Fibroblast of pulmonary artery (primary cell): ENCODE data around the gene RIMKLB.

Experiments
- DNase-seq: peaks from one replicate; pipeline ENCODE4 v3.0.0-alpha.2; 2010; ENCODE audit warnings: low read depth
- H3K4me3 ChIP-seq: replicated peaks from 2 replicates; pipeline ENCODE4 v1.5.1; 2011; ENCODE audit warnings: low read depth, mild to moderate bottlenecking, control low read depth, low read length, moderate library complexity
- TF ChIP-seq, protein P1 (sequence below): IDR thresholded peaks from 2 replicates; pipeline ENCODE4 v1.5.1; 2011; ENCODE audit warnings: mild to moderate bottlenecking, control low read depth, low read length, inconsistent platforms; ENCODE audit errors: missing control alignments

The RIMKLB gene

DNA sequence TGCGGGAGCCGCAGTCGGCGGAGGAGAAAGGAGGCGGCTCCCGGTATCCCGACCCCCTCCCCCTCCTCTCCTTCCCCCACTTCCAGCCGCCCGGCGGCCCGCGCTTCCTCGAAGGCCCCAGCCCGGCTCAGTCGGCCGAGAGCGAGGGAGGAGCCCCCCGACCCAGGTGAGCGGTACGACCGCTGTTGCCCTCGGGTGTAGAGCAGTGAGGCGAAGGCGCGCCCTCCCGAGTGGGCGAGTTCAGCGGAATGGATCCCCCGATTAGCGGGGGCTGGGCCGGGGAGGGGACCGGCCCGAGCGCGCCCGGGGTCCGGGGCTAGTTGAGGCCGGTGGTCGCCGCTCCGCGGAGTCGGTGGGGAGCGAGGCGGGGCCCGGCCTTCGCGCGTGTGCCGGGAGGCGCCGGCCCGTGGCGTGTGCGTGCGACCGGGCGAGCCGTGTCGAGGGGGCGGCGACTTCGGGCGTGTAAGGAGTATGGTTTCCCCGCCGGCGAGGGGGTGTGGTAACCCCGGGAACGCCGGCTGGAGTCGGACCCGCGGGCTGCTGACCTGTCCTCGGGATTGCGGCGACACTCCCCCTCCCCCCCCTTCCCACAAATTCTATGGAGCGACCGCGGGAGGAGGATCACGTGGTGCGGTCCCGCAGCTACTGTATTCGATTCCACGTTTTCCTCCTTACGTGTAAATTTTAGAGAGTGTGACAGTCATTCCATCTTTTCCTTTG, 501 bp downstream of the RIMKLB start:
- DNase-seq, result peak; percentile 46
- TF ChIP-seq, protein P1, sequence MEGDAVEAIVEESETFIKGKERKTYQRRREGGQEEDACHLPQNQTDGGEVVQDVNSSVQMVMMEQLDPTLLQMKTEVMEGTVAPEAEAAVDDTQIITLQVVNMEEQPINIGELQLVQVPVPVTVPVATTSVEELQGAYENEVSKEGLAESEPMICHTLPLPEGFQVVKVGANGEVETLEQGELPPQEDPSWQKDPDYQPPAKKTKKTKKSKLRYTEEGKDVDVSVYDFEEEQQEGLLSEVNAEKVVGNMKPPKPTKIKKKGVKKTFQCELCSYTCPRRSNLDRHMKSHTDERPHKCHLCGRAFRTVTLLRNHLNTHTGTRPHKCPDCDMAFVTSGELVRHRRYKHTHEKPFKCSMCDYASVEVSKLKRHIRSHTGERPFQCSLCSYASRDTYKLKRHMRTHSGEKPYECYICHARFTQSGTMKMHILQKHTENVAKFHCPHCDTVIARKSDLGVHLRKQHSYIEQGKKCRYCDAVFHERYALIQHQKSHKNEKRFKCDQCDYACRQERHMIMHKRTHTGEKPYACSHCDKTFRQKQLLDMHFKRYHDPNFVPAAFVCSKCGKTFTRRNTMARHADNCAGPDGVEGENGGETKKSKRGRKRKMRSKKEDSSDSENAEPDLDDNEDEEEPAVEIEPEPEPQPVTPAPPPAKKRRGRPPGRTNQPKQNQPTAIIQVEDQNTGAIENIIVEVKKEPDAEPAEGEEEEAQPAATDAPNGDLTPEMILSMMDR, result no peak
- peak overlapping the region; percentile 85 for H3K4me3 ChIP-seq

DNA sequence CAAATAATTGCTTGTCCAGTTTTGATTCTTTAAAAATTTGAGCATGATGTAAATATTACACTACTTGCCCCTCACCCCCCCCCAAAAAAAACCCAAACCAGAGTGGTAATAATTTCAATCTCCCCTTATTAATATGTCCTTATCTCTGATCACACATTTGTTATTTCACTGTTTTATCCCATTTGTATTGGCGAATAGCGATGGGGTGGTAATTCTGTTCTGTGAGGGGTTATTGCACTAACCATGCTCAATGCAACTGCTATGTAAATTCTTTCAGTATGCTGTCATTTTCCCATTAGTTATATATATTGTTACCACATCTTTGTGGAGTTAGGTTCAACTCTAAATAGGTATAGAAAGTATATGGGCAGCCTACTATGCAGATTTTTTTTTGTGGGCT, 1.1 kb downstream of the RIMKLB start:
- peak; percentile 32 for DNase-seq
- H3K4me3 ChIP-seq, result peak overlapping the region; percentile 85
- TF ChIP-seq, protein P1, result no peak

DNA sequence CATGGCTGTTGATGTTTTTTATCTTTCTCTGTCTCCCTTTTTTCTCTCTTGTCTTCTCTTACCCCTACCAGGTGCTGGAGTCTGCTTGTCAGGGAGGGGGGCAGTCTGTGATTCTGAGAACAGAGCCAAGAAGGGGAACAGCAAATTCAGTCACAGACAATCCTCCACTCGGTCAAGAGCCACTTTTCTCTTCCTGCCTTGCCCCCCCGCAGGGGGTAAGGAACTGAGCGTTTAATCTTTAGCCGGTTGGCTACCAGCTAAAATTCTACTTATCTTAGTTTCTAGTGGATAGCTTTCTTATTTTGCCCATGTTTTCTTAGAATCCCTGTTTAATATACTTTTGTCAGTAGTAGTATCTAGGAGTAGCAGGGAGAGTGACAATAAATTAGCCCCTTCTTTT, 1.9 kb downstream of the RIMKLB start:
- no peak for DNase-seq
- TF ChIP-seq, protein P1, result no peak
- no peak overlapping the region for H3K4me3 ChIP-seq

DNA sequence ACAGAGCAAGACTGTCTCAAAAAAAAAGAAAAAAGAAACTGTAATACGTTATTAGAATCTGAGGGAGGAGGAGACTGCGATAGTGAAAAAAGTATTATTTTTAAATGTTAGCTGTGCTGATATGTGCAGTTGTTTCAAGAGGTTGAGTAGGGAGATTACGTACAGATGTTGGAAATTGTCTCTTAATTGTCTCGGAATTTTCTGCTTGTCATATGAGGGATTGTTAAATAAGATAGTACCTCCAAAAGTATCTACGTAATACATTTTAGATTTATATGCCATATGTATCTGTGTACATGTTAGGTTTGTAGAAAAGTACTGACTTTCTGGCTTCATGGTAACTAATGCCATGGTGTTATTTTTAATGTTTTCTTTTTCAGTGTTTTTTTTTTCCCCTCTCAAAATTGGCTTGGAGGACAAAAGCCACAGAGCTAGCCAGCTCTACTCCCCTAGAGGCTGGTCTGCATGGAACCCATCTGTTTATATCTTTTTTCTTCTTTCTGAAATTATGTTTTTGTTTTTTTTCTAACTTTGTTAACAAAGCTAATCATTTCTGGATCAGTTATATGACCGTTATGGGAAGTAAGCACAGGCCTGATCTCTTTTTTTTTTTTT, 3.4 kb downstream of the RIMKLB start:
- no peak for DNase-seq
- no peak overlapping the region for H3K4me3 ChIP-seq
- TF ChIP-seq, protein P1, result no peak

DNA sequence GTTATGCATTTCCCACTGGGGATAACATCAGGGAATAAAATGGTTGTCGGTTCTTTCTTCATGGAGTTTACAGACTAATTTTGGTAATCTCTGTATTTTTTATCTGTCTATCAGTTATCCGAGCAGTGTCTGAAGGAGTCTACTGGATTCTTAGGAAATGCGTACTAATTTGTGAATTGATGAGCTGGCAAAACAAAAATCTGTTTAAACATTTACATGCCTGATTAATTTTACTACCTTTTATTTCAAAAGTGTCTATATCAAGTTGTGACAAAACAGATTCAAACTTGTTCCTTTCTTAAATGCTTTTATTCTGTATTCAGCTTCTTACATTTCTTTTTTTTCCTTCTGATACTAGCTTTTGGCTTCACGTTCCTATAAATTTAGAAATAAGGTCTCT, 4.4 kb downstream of the RIMKLB start:
- no peak for DNase-seq
- H3K4me3 ChIP-seq, result no peak overlapping the region
- TF ChIP-seq, protein P1, result no peak

DNA sequence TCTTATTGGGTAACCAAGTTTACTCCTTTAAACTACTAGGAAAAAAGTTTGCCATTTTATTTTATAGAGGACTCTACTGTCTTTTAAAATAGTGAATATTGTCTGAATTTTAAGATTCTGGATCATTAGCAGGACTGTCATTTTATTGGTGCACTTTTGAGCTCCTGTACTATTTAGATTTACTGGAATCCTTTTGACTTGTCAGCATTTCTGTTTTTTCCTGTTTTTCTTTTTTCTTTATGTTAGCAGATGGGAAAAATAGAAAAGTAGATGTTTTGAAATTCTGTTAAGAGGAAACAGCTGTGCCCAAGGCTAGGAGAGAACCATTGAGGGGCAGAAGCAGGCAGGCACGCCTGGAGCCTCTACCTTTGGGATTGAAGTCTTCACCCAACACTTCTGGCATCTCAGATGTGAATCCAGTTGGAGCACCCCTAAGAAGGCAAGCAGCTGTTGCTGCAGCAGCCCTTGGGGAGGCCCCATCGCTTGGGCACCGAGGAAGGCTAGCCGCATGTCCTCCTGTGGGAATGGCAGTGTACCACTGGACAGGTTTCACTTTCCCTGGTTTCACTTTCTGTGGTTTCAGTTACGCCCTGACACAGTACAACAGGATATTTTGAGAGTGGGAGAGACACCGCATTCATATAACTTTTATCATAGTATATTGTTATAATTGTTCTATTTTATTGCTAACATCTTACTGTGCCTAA, 11.5 kb downstream of the RIMKLB start:
- H3K4me3 ChIP-seq, result no peak overlapping the region
- TF ChIP-seq, protein P1, result no peak
- no peak for DNase-seq
